GM13976 (cell line): ENCODE data around the gene SLAIN2.

ENCODE experiments used
- DNase-seq: peaks from one replicate; pipeline ENCODE4 v3.0.0; 2012; ENCODE audit warnings: low spot score
- in situ Hi-C: fragments of 300-500 bp; cut with MboI; formaldehyde crosslinking; loops from one replicate; pipeline ENCODE4 v1.12.0; 2022; ENCODE audit warnings: low sequenced_read_pairs, mixed read lengths, inconsistent platforms; ENCODE audit not compliant: unreplicated experiment
- TF ChIP-seq, protein P1 (sequence below): IDR thresholded peaks from 2 replicates; pipeline ENCODE4 v1.5.1; 2012; ENCODE audit warnings: borderline replicate concordance, mild to moderate bottlenecking; ENCODE audit not compliant: insufficient read depth; ENCODE audit errors: extremely low read depth, missing control alignments, control extremely low read depth

SLAIN2 gene

GRCh38 chr4:48341776-48342605 is 662 bp downstream of the SLAIN2 start:
- TF ChIP-seq, protein P1, sequence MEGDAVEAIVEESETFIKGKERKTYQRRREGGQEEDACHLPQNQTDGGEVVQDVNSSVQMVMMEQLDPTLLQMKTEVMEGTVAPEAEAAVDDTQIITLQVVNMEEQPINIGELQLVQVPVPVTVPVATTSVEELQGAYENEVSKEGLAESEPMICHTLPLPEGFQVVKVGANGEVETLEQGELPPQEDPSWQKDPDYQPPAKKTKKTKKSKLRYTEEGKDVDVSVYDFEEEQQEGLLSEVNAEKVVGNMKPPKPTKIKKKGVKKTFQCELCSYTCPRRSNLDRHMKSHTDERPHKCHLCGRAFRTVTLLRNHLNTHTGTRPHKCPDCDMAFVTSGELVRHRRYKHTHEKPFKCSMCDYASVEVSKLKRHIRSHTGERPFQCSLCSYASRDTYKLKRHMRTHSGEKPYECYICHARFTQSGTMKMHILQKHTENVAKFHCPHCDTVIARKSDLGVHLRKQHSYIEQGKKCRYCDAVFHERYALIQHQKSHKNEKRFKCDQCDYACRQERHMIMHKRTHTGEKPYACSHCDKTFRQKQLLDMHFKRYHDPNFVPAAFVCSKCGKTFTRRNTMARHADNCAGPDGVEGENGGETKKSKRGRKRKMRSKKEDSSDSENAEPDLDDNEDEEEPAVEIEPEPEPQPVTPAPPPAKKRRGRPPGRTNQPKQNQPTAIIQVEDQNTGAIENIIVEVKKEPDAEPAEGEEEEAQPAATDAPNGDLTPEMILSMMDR: no peak
- in situ Hi-C loops: no loop called here
- peak; percentile 59 for DNase-seq

DNA sequence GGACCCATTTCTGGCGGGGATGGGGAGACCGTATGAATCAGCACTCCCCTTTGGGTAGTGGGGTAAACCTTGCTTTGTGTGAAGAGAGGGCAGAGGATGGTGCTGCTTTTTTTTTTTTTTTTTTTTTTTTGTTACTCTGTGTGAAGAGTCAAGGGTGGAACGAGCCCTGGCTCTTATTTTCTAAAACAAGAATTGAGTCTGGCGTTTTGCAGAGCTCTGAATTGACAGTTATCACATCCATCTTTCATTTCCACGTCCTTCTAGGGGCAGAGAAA is 1.2 kb downstream of the SLAIN2 start:
- TF ChIP-seq, protein P1: no peak
- no peak for DNase-seq
- in situ Hi-C loops: no loop called here

DNA sequence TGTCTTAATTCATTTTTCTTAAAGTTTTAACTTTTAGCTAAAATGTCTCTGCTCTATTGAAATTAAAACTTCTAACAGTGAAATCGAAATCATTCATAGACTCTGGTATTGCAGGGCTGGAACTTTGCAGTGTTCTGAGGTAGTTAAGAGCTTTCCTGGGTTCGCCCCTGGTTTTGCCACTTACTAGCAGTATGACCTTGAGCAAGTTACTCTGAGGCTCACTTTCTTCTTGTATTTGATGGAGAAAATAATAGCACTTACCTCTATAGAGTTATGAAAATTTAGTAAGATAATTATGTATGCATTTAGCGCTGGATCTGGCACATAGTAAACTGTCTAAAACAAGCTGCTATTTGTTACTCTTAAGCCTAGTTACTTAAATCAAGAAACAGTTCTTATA is 1.7 kb downstream of the SLAIN2 start:
- in situ Hi-C loops: no loop called here
- no peak for DNase-seq
- TF ChIP-seq, protein P1: no peak

DNA sequence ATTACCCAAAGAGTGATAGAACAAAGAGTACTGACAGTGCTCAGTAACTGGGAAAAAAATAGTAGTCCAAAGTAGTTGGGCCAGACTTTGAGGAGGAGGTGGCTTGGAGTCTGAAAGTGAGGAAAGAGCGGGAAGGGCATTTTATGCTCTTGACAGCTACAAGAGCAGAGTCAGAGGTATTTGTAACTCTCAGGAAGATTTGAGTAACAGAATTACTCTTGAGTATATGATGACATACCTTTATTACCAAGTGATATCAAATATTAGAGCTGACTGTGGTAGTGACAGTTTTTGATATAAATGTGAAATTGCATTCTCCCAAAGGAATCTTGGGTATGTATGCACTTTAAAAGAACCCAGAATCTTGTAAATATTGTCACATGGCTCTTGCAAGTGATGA is 2.2 kb downstream of the SLAIN2 start:
- TF ChIP-seq, protein P1: no peak
- DNase-seq: no peak
- in situ Hi-C loops: no loop called here

- in situ Hi-C loops: no loop called here
- no peak for DNase-seq
Measured at GRCh38 chr4:48345542-48345941, 4.2 kb downstream of the SLAIN2 start.

GRCh38 chr4:48346594-48346993 is 5.3 kb downstream of the SLAIN2 start:
- in situ Hi-C loops: no loop called here
- TF ChIP-seq, protein P1: no peak
- no peak for DNase-seq

More at GRCh38 chr4:48345542-48345941, 4.2 kb downstream of the SLAIN2 start:
- TF ChIP-seq, protein P1: no peak
